Tibial nerve (tissue), 3 donors: Measurements from ENCODE around the gene JARID2.

Experiments used
- CTCF ChIP-seq, 5 experiments: fragments of 200-600 bp in 3 of 5; fragments of 450-650 bp in 2 of 5; sonication (generic) in 3 of 5; IDR thresholded peaks; one replicate each; pipeline ENCODE4 v1.5.1; 2016 to 2019; ENCODE audit warnings: antibody characterized with exemption in 5 of 5, mild to moderate bottlenecking in 3 of 5, moderate library complexity in 2 of 5
- POLR2A ChIP-seq, 2 donors: fragments of 450-650 bp; IDR thresholded peaks; one replicate each; pipeline ENCODE4 v1.6.1; 2017; ENCODE audit warnings: antibody characterized with exemption in 2 of 2, mild to moderate bottlenecking in 2 of 2, moderate library complexity in 2 of 2

GRCh38 chr6:15534974-15535373 is 289.1 kb downstream of the JARID2 start:
- TF ChIP-seq CTCF (IDR thresholded peaks at IDR 0.05) (no peak), POLR2A (IDR thresholded peaks at IDR 0.05) (no peak)
